HG03108 (cell line): Measurements from ENCODE around the gene APMAP.

ENCODE experiments used
- ATAC-seq: cut with Tn5 transposase; IDR thresholded peaks from one replicate; pipeline ENCODE4 v1.9.1; 2021; ENCODE audit warnings: moderate library complexity; ENCODE audit not compliant: unreplicated experiment

APMAP gene

DNA sequence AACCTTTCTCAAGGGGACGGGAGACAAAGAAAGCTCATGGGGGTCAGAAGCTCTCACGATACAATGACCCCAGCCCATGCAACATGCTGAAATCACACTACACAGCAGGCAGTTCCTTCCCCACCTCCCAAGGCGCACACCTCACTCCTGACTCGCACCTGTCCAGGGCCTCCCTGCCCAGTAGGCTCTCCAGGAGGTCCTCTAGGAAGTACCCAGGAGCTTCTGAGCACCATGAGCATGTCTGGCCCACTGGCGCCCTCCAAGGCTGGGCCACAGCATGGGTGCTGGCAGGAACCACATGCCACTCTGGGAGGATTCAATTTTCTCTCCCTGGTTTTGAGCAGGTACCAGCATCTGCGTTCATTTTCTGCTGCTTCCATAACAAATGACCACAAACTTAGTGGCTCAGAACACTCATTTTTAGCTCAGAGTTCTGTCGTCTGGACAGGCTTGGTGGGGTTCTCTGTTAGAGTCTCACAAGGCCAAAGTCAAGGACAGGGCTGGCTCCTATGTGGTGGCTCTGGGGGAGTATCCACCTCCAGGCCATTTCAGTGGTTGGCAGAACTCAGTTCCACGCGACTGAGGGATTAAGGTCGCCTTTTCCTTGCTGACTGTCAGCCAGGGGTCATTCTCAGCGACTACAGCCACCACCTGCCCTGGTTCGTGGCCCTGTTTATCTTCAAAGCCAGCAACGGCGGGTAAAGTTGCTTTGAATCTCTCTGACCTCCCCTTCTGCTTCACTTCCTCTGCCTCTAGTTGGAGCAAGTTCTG, 32.7 kb upstream of the APMAP start:
- ATAC-seq, result no peak

DNA sequence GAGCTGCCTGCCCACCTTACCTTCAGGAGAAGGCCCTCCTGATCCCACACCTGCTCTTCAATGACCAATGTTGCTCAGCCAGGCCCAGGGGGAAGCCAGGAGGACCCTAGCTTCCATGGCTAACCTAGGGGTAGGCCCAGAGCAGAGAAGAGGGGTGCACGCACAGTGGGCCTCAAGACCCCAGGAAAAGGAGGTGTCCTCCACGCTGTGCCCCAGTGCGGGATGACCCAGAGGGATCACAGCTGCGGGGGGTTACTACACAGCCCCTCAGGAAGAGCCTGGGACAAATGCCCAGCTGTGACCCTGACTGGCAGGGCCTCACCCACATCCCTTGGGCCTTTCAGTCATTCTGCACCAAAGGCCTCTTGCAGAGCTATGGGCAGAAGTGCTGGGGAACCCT, 31.6 kb upstream of the APMAP start:
- ATAC-seq, result no peak

DNA sequence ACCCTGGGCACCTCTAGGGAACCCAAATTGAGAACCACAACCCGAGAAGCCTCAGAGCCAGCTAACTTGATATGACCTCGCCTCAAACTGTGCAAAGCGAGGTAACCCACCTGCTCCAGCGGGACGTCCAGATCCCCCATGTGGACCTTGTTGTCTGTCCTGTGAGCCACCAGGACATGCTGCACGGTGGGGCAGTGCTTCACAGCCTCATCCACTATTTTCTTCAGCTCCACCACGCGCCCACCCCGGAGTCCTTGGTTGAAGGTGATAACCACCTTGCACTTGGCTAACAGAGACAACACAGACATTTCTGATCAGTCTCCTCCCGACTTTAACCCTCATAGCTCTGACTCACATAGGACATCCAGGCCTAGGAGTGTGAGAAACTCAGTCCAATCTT, 30.8 kb upstream of the APMAP start:
- ATAC-seq, result no peak

DNA sequence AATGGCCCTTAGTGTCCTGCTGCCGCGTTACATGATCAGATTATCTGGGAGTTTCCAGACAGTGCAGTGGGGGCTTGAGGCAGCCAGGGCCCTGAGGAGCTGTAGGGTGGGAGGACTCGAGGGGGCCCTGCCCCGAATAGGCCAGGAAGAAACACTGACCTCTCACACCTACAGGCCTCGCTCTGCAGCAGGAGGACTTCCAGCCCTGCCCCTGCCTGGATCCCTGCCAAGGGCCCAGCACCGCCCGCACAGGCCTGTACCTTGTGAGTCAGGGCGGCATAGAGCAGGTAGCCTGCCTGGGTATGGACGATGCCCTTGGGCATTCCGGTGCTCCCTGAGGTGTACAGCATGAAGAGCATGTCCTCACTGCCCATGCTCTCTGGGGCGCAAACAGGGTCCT, 30.1 kb upstream of the APMAP start:
- no peak for ATAC-seq

DNA sequence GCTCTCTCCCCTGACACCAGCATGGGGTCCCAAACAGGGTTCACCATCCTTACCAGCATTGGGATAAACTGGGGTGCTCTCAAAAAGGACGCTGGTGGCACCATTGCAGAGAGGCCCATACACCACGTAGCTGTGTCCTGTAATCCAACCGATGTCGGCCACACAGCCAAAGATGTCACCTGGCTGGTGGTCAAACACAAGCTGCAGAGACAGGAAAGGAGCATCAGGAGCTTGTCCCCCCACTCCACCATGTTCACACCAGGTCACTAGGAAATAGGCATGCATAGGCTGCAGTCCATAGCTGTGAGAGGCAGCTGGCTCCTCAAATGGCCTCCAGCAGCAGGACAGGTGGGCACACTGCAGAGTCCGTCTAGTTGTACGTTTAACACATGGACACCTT, 28.8 kb upstream of the APMAP start:
- ATAC-seq, result no peak

DNA sequence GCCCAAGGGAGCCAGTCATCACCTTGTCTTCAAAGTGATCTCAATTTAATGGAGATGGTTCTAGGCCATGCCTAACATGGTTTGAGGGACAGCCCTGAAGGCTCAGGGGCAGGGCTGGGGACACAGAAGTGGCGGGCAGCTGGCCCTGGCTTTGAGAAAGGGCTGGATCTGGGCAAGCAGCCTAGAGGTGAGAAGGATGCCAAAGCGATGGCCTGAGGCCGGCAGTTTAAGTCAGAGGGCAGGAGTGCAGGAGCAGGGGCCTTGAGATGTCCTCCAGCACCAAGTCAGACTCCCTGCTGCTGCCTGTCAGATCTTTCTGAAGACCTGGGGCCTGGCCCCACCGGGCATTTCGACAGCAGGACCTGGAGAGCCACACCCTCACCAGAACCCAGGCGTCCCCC, 28.4 kb upstream of the APMAP start:
- ATAC-seq, result no peak

DNA sequence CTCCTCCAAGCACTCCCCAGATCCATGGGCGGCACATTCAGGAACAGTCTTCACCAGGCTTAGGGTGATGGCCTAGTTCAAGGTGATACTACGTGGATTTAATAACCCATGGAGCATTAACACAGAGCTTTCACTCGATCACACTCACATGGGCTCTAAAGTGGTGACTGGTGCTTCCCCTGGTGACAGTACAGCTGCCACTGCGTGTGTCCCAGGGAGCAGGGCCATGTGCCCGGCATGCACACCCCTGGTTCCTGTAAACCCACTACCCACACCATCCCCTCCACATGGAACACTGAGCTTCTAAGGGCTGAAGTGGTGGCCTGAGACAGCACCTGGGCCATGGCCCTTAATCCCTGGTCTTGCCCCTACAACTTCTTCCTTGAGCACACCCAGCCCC, 27.8 kb upstream of the APMAP start:
- no peak for ATAC-seq

DNA sequence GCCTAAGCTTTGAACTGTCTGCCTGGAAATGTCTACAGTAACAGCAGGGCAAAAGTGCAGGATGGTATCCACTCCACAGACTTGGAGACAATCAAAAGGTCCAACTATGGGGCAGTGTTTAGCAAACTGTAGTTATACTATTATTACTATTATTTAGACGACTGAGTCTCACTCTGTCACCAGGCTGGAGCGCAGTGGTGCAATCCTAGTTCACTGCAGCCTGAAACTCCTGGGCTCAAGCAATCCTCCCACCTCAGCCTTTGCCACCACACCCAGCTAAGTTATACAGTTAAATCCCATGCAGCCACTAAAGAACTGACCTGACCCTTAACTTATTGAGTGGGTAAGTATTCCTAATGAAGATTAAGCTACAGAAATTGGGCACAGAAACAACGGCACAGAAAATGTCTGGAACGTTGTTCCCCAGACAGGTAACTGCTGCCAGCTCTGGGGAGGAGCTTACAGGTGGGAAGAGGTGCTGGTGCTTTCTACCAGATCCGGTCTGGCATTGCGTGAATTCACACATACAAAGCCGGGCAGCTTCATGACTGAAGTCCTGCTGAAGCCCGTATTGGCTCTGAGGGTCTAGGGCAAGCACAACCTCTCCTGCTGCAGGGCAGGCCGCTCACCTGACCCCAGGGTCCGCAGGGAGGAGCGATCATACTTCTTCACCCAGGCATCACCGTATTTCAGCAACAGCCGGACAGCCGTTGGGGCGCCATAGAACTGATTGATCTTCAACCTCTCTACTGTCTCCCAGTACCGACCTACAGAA, 27.0 kb upstream of the APMAP start:
- no peak for ATAC-seq

DNA sequence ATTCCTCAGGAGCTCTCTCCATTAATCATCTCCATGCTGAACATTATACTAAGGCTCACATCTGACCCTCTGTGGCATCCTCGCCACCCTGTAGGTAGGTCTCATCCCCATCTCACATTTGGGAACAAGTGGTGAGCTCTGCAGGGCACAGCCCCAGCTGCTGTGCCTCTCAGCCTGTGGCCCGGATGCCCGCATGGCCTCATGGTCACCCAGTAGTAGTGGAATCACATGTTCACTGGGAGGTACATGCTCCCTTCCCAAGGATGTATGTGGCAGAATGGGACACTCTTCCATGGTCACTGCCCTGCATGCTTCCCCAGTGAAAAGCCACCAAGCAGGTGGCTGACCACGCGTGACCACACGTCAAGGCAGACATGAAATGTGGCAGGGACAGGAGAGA, 26.3 kb upstream of the APMAP start:
- no peak for ATAC-seq

DNA sequence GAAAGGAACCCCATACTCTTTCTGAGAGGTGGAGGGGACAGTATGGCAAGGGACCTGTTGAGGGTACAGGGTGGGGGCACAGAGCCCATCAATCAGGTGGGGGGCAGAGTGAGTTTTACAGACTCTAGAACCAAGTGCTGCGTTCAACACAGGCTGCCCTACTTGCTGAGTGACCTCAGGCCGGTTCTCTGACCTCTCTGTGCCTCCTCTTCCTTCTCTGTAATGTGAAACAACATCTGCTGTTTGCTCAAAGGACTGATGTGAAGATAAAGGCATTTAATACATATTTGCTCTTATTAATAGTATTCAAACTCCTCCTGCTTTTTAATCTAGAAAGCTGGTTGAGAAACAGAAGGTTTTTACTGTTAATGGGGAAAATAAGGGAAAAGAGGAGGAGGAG, 25.9 kb upstream of the APMAP start:
- no peak for ATAC-seq

DNA sequence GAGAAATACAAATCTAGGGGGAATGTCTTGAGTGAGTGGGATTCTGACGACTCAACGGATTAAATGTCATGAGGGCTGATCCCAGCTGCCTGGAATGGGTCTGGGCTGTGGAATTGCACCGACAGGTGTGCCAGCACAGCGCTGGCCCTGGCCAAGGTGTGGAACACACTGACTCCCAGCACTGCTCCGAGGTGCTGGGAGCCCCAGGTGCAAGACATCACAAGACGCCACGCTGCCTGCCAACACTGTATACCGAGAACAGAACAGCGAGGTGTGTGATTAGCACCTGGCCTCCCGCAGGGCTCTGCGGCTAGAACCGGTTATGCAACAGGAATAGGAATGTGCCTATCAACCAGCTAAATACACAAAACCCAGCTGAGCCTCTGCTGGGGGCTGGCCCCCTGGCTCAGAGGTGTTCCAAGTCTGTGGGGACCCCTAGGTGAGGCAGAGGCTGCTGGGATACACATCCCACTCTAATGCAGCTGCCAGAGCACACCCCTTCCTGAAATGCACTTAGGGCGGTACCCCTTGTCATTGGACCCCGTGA, 24.8 kb upstream of the APMAP start:
- no peak for ATAC-seq

DNA sequence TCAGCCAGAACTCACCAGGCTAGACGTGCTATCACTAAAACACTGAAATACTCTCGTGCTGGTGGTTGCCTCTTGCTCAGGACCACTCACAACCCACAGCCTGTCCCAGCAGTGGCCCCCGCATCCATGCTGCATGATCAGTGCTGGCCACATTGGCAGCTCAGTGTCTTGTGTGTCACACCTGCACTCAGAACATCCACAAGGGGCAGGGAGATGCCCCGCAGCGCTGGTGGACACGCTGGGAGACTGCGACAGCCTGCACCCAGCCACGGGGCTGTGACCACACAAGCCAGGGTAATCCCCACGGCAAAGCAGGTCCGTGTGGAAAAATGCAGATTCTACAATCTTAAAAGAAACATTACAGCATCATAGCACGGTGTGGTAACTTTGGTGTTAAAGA, 23.9 kb upstream of the APMAP start:
- ATAC-seq, result no peak

DNA sequence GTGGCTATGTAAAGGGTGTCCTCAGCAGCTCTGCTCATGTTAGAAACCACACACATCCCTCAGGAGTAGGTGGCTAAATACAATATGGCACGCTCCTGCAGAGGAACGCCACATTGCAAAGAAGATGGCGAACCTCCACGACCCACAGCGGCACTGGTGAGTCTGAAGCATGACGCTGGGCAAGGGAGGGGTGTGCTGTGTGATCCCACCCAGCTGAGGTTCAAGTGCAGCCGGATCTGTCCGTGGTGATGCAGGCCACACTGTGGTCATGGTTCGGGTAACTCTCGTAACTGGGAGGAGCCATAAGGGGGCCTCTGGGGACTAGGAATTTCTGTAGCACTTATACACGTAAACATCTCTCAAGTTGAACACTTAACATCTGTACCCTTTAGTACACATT, 23.4 kb upstream of the APMAP start:
- ATAC-seq, result no peak

DNA sequence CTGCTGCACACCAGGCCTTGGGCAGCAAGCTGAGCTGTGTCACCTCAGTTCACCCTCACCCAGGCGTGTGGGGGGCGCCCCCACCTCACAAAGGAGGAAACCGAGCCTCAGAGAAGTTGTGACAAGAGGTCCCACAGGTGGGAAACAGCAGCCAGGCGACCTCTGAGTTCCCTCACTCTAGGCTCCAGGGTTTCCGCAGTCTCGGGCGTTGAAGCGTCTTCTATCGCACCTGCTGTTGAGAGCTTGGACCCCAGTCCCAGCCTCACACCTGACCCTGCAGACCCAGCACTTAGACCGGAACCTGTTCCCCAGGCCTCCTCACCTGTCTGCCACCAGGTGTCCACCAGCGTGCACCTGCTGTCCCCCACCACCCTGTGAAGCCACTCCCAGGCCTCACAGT, 22.3 kb upstream of the APMAP start:
- ATAC-seq, result no peak

DNA sequence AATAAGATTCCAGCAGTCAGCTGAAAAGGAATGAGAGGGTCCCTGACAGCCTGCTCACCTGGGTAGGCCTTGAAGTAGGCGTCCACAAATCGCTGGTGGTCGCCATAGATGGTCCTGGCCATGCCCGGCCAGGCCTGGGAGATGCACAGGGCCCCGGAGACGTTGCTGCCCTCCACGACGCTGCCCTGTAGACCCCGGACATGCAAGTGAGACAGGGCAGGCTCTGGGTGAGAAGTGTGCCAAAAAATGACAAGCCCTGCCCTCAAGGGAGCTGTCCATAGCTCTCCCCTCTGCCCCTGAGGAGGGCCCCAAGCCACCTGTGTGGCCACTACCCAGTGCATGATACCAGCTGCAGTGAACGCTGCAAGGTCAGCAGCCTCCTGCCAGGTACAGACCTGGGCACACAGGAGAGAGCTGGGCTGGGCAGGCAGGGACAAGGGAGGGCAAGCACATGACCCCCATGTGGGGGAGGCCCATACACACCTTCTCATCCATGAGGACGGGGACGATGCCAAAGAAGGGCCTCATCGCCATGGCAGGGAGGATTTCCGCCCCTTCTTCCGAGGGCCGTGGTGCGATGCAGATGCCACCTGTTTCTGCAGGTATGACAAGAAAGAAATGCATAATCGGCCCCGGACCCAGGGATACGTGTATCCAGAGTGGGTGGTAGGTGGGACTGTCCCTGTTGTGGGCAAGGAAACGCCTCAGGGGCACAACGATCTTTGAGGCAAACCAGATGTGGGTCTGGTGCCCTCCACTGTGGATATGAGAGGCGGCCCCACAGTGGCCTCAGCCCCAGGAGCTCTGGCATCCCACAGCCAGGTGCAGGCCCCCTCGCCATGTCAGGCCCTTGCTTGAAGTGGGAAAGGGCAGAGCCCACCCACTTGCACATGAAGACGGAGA, 21.2 kb upstream of the APMAP start:
- ATAC-seq, result no peak

DNA sequence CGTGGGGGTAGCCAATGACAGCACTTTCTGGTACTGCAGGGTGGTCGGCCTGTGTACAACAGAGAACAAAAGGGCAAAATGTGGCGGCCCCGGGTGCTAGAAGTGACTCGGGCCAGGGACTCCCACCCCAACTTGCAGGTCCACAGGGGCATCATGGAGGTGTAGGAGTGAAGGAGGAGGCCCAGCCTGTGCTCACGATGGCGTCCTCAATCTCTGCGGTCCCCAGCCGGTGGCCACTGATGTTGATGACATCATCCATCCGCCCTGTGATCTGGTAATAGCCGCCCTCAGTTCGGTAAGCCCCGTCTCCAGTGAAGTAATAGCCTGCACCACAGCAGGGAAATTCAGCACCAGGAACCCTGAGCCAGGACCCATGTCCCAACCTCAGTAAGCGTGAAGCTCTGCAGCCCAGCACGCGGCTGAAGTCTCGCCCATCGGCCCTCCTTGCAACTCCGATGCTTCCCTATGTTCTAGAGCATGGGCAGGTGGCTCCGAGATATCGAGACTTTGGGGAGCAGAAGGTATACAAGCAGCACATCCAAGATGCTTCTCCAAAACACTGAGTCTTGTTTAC, 20.2 kb upstream of the APMAP start:
- no peak for ATAC-seq

DNA sequence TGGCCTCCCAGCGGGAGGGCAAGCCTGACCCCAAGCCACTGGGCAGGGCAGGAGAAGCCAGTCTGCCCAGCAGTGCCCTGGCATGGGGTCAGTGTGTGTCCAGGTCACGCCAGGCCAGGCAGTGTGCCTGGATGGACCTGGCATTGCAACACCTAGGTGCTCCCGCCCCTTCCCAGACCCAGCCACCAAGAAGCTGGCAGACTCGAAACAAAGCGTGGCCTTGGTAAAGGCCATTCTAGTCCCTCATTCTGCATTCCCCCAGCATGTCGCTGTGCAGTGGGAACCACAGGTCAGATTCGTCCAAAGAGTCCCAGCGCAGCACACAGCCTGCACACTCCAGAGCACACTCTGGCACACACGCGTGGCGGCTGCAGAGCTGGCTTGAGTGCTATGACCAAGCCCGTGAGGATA, 19.3 kb upstream of the APMAP start:
- ATAC-seq, result no peak

DNA sequence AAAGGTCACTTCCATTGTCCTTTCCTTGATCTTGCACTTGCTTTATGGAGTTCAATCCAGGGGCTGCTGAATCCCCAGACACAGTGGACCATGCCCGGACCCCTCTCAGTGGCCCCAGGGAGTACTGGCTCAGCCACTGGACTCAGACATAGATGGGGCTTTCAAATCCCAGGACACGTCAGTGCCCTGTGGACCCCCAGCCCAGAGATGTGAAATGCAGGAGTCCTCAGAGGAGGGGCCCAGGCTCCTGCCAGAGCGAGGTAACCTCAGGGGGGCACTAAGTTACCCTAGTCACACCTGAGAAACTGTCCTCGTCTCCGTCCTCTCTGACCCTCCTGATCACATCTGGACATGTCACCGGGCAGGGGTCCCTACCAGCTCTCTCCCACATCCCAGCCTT, 18.7 kb upstream of the APMAP start:
- ATAC-seq, result no peak

DNA sequence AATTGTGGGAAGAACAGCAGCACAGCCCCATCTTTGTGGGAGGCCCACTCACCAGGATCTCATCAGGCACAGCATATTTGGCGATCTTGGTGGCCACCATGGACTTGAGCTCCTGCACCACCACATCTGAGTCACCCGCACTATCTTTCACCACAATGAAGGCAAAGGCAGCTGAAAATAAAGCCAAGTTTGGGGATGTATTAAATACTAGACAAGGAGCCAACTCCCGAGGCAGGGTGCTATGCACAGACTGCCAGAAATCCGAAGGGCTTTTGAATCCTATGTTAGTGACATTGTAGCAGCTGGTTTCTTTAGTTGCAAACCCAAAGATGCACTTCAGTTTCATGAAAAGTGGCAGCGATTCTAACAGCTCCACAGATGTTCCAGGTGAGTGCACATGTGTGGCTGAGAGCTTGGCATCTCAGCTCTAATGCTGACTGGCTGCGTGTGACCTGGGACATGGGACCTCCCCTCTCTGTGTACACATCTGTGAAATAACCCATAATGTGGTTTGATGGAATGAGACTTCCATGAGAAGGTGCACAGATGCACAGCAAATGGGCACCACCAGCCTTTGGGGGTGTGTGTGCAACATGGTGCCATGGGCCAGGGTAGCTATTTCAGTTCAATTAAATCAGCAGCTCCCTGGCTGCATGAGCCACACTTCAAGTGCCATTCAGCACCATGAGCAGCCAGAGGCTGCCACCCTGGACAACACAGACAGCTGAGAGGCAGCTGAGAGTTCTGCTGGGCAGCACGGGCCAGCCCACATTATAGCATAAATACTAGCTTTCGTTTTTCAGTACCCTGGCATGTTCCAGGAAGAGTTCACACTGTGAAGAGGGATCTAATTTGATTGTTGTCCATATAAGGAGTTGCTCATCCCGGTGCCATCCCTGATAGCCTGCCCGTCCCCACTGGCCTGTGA, 16.9 kb upstream of the APMAP start:
- no peak for ATAC-seq
